NCI-H2171 (cell line): Measurements from ENCODE around the gene SYT9.

Source experiments
- DNase-seq: peaks from one replicate; lab custom pipeline; 2025; lab: John Stamatoyannopoulos, UW

Gene SYT9

GRCh38 chr11:7341551-7341950 is 89.8 kb downstream of the SYT9 start:
- DNase-seq, result no peak

DNA sequence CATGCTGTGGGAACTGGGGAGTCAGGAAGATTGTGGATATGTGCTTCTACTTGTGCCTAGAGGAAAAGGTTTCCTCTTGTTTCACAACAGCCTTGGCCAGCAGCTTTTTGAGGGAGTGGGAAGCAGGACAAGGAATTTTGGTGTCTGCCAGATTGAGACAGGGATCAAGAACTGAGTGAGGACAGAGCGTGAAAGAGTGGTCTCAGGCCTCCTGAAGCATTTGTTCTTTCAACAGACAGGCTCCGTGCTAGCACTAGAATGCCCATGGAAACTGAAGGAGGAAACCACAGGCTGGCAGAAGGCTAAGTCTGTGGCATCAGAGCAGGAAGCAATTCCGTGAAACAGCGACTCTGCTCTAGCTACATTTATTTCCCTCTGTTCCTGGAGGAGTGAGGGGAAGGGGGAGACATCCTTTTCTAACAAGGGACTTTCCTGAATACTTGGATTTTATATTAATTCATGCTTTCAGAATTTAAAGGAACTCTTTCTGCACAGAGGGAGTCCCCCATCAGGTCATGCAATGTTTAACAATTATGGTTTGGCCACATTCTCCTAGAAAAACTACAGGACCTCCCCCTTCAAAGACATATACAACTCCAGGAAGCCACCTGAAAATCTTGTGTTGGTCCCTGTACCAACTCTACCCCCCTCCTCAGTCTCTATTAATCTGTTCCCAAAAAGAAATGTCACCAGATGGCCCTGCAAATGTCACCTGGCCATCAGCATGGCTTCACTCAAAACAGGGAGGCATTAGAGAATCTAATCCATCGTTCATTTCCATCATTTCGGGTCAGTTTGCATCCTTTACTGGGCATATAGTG is 96.1 kb downstream of the SYT9 start:
- no peak for DNase-seq

DNA sequence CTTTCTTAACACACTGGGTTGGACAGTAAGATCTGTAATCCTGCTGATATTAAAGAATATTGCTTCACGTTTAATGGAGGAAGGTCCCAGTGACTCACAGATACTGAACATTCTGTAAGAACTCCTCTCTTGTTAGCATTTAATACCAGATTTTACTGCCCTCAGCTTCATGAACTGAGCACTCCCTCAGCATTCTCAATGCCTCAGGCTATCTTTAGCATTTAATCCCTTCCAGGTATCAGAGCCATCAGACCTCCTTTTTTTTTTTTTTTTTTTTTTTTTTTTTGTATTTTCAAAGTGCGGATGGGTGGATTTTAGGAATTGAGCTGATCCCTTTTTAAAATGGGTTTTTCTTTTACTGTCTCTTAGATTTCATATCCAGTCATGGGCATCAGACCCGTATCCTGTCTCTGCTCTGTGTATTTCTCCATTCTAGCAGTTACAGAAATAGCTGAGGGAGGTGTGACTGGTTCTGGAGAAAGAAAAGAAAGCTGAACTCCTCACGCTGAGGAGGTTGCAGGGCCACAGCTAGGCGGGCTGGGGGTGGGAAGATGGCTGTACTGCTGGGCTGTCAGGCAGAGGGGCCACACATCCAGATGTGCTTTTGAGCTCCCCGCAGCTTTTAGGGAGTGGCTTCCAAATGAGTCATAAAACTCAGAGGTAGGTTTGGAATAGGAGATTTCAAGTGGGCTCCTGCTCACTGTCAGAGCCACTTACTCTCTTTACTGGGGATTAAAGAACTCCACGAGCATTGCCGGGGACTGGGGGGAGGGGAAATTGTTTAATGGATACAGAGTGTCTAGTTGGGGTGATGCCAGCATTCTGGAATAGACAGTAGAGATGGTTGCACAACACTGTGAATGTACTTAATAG is 97.0 kb downstream of the SYT9 start:
- DNase-seq, result no peak

GRCh38 chr11:7351228-7351627 is 99.5 kb downstream of the SYT9 start:
- no peak for DNase-seq

DNA sequence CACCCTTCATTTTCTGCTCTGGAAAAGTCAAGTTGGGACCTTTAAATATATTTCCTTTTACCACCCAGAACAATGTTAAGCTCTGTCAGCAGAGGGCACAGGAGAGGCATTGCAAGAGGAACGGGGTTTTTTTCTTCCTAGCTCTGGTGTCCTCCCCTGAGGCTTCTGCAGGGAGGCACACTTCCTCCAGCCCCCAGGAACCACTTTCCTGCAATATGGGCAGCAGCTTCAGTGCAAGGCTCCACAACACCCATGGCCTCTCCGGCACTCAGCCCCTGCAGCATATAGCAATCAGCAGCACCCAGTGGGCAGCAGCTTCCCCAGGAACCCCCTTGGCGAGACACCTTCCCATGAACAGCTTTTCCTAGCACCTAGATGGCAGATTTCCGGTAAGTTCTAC is 101.4 kb downstream of the SYT9 start:
- DNase-seq, result no peak

DNA sequence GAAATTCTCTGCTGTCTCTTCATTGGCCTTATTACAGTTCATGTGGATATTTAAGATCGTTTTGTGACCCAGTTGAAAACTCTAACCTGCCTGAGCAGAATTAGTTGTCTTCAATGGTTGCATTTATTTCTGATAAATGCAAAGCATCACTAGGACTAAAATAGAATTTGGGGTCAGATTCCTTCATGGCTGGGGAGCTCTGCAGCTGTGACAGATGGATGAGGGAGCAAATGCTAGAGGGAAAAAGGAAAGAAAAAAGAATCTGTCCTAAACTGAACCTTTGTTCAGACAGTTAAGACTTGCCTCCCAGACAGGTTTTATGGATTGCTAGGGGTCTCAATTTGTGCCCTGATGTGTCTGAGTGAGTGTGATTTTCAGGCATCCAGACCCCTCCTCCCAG is 113.0 kb downstream of the SYT9 start:
- no peak for DNase-seq

DNA sequence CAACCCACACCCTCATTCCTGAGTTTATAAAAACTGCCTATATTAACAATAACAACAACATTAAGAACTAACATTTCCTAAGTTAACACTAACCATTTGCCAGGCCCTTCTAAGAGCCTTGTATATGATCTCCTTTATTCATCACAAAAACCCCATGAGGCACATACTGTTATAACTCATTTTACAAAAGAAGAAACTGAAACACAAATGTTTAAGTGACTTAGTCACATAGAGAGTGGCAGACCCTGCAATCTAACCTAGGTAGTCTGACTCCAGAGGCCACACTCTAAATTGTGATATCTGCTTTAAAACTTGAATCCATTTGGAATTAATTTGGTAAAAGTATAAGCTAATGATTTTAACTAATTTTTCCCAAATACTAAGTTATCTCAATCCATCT is 116.1 kb downstream of the SYT9 start:
- no peak for DNase-seq

DNA sequence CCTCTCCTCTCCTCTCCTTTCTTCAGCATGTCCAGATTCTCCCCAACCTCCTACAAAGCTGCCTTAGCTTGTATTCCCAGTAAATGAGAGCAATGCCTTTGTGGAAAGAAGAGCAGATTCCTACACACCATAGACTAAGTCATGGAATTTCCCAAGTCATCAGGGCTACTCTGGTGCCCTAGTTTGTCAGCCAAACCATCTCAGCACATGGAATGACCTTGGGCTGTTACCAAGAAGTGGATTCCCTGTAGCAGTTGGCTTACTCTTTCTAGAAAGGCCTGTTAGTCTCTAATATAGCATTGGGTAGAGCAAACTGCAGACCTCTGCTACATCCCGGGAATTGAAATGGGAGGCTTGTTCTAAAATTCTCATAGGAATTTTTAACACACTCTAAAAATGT is 124.7 kb downstream of the SYT9 start:
- DNase-seq, result no peak

- no peak for DNase-seq
Observed at GRCh38 chr11:7381937-7382336, 130.2 kb downstream of the SYT9 start.

DNA sequence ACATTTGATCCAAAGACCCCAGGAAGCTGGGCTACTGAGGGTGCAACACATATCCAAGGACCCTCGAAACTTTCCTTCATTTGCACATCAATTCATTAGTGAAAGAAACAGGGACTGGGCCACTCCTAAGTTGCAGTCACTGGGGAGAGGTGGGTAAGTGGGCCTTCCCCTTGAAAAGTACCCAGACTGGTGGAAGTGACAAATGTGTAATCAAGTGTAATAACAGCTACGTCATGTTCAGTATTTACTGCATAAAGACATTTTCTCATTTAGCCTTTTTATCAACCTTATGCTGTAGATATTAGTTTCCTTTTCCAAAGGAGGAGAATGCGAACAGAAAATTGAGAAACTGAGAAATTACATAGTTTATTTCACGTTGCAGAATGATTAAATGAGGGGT is 131.7 kb downstream of the SYT9 start:
- DNase-seq, result no peak

- no peak for DNase-seq
Observed at GRCh38 chr11:7384691-7385090, 133.0 kb downstream of the SYT9 start.

- no peak for DNase-seq
Observed at GRCh38 chr11:7385532-7385931, 133.8 kb downstream of the SYT9 start.

DNA sequence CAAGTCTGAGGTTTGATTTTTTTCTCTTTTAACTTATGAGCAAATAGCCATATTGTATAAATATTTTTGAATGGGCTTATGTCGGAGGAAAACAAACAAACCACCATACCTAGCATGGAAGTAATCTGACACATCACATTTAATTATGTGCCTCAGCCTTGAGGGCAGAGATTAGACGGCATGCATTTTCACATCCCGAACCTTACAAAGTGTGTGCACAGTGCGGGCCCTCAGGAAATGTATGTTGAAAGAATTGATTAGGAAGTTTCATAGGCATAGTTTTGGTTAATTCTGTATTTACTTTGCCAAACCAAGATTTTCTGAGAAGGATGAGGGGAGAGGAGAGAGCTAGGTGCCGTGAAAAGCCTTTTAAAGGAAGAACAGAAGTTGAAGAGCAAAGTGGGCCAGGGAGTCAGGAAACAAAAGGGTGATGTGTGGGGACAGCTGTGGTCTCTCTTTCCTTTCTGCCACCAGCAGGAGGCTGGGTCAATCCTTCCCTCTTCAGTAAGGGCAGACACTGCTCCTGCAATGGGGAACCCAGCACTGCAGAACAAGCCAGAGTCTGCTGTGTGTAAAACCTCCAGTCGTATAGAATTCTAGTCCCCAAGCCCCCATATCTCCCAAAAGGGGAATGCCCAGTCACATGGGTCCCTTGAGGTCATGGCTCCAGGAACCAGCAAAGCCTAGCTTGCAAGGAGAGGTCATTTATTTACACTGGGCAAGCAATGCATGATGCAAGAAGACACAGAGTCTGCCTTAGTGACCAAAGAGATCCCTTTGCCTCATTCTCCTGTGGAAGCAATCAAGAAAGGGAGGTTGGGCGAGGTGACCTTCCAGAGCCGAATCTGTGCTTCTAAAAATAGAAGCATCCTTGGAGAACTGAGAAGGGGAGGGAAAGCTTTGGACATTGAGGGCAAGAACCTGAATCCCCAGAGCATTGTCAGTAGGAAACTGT is 162.5 kb downstream of the SYT9 start:
- no peak for DNase-seq

GRCh38 chr11:7414973-7415817 is 163.5 kb downstream of the SYT9 start:
- DNase-seq, result no peak

- DNase-seq, result no peak
Observed at GRCh38 chr11:7416080-7416479, 164.4 kb downstream of the SYT9 start.

DNA sequence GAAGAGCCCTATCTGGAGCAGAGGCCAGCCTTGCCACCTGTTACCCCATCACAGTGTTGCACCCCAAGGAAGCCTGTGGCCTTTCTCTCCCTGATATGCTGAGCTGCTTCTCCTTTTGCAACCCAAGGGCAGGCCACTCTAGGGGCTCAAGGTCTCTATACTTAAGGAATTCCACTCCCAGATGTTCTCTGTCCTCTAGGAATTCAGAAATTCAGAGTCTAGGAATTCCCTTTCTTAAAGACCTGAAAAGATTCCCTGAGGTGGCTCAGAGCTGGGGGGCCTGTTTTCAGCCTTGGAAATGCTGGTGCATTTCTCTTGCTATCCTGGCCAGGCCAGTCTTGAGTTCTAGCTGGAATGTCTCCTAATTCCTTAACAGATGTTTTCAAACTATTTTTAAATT is 165.6 kb downstream of the SYT9 start:
- no peak for DNase-seq

- no peak for DNase-seq
Observed at GRCh38 chr11:7418061-7418460, 166.4 kb downstream of the SYT9 start.

- no peak for DNase-seq
Observed at GRCh38 chr11:7418906-7419305, 167.2 kb downstream of the SYT9 start.

- DNase-seq, result no peak
Observed at GRCh38 chr11:7421136-7421535, 169.4 kb downstream of the SYT9 start.

GRCh38 chr11:7422544-7423331 is 171.0 kb downstream of the SYT9 start:
- DNase-seq, result no peak
